D721Med (cell line): ENCODE measurements around the gene RNASE11.

ENCODE experiments used
- DNase-seq: peaks from one replicate; pipeline ENCODE4 v3.0.0; 2011; ENCODE audit warnings: low spot score; ENCODE audit not compliant: insufficient read length
- FAIRE-seq: peaks from 2 replicates; lab custom pipeline; 2011; peaks lifted over from hg19 to GRCh38; lab: Jason Lieb, UNC
- TF ChIP-seq, protein P1 (sequence below): IDR thresholded peaks from 2 replicates; pipeline ENCODE4 v1.5.1; 2012; ENCODE audit warnings: mild to moderate bottlenecking, control low read depth; ENCODE audit not compliant: insufficient read depth; ENCODE audit errors: missing control alignments

The RNASE11 gene

DNA sequence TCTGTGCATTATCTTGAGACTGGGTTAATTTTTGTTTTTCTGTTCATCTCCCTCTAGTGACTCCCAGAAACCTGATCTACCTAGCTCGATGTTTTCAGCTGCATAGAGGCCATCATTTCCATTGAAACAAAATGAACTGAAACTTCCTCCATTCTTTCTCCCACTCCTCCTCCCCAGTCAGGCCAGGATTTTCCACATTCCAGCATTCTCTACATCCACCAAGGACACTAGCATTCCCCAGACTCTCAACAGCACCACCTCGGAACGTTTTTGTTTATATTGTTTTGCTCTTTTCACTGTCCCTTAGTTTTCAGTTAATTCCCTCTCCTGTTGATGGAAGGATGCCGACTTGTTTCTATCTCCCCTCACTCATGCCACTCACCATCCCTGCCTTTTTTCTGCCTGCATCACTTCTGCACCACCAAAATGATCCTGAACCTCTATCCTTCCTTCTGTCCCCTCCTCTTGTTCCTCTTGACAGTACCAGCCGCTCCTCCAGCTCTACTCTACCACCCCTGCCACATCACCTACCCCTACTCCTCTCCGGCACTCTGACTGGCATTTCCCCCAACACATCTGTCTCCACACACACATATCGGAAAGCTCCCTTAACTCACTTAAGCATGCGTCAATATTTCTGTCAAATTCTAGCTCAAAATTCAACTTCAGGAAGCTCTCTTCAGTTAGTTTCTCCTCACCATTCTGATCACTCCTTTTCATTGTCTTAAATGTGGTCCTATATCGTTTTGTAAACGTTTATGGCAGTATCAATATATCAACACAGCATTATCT is 40.5 kb upstream of the RNASE11 start:
- FAIRE-seq = no peak
- DNase-seq = no peak
- TF ChIP-seq, protein P1, sequence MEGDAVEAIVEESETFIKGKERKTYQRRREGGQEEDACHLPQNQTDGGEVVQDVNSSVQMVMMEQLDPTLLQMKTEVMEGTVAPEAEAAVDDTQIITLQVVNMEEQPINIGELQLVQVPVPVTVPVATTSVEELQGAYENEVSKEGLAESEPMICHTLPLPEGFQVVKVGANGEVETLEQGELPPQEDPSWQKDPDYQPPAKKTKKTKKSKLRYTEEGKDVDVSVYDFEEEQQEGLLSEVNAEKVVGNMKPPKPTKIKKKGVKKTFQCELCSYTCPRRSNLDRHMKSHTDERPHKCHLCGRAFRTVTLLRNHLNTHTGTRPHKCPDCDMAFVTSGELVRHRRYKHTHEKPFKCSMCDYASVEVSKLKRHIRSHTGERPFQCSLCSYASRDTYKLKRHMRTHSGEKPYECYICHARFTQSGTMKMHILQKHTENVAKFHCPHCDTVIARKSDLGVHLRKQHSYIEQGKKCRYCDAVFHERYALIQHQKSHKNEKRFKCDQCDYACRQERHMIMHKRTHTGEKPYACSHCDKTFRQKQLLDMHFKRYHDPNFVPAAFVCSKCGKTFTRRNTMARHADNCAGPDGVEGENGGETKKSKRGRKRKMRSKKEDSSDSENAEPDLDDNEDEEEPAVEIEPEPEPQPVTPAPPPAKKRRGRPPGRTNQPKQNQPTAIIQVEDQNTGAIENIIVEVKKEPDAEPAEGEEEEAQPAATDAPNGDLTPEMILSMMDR = no peak

DNA sequence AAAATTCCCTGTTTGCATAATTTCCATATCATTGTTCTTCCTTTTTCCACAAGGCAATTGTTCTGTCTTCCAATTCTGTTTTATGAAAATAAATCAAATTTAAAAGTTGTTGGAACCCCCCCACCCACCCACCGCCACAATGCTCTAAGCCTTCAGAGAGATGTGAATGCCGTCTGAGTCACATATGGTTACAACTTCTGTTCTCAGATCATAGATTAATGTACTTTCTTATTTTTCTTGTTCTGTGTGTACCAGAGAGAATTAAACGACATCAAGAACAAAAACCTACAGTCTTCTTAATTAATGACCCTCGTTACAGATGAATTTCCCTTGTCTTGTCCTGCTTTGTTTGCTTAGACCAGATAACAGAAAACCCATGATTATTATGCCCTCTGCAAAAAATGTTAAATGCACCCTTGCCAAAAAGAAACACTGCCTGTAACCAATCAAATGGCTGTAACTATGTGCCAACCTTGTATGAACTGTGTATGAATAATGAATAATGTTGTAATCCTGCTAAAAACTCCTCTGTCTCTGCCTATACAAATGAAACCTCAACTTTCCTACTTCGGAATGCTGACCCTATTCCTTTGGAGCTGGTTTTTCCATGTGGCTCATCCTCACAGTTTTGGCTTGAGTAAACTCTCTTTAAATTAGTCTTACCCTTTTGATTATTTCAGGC is 39.7 kb upstream of the RNASE11 start:
- TF ChIP-seq, protein P1 = no peak
- no peak for FAIRE-seq

DNA sequence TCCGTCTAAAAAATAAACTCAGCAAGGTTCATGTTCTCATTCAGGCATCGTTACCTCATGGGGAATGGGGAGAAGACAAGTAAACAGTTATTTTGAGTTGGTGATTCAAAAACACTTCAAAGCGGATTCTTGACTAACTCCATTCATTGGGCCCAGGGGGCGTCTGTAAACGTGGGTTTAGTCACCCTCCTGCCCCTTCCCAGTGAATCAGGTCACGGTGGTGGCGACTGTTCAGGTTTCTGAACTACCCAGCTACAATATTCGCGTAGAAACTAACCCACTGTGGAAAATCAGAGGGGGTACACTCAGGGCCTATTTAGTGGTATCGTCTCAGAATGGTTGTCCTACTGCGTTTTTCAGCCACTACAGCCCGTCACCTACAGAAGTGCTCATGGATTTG is 38.5 kb upstream of the RNASE11 start:
- DNase-seq (no peak), FAIRE-seq (no peak)
- TF ChIP-seq, protein P1 = no peak

More for the DNA sequence above, 39.7 kb upstream of the RNASE11 start:
- no peak for DNase-seq

DNA sequence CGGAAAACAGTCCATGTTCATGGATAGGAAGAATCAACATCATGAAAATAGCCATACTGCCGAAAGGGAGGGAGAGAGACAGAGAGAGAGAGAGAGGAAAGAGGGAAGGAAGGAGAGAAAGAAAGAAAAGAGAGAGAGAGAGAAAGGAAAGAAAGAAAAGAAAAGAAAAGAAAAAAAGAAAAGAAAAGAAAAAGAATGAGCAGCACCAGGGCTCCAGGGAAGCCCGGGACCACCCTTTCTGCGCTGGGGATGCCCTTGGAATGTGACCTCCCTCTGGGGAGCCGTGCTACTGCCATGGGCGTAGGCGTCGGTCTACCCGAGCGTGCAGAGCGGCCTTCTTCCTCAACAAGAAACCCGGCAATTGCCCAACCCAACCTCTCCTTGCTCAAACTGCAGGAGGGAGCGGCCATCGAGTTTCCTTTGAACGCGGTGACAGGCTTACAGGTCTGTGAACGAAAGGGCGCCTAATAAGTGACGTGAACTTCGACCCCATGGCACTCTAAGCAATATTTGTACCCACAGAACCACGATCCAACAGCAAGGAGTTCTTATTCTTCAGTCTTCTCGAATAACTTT is 36.8 kb upstream of the RNASE11 start:
- TF ChIP-seq, protein P1 = no peak
- FAIRE-seq (no peak), DNase-seq (no peak)

DNA sequence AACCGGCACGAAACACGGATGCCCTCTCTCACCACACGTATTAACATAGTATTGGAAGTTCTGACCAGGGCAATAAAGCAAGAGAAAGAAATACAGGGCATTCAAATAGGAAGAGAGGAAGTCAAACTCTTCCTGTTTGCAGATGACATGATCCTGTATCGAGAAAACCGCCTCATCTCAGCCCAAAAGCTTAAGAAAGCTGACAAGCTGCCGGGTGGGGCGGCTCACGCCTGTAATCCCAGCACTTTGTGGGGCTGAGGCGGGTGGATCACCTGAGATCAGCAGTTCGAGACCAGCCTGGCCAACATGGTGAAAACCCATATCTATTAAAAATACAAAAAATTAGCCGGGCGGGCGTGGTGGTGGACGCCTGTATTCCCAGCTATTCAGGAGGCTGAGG is 36.0 kb upstream of the RNASE11 start:
- FAIRE-seq = no peak

DNA sequence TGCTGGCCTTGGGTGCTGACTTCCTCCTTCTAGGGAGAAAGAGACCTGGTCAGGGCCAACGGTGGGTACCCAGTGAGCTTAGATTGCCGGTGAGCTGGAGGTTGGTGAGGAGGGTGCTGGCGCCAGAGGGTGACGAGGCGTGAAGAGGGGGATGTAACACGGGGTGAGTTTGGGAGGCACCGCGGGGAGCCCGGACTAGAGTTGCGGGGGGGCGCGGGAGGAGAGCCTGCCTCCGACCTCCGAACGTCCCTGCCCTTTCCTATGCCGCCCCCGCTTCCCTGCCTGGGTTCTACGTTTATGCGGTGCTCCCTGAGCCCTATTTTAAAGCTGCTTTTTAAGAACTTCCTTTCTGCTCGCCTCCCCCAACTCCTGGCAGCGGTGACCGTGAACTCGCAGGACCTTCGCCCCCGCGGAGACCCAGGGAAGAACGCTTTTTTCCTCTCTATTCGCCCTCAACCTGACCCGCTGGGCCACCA is 35.1 kb upstream of the RNASE11 start:
- no peak for FAIRE-seq
- TF ChIP-seq, protein P1 = no peak
- no peak for DNase-seq

More for the DNA sequence above, 36.0 kb upstream of the RNASE11 start:
- TF ChIP-seq, protein P1 = no peak
- DNase-seq = no peak
